Tibial artery (tissue), 4 donors: Measurements from ENCODE around the gene WNT3.

Experiments
- DNase-seq, 2 donors: peaks; one replicate each; pipeline ENCODE4 v3.0.0-alpha.2; 2019
- H3K27ac ChIP-seq, 2 donors: fragments of 200-600 bp; sonication (generic) in 1 of 2; 1 replicate in 1 of 2; 2 replicates in 1 of 2; pipeline ENCODE4 v1.5.1; 2018 to 2019; ENCODE audit warnings: mild to moderate bottlenecking in 1 of 2
- H3K27me3 ChIP-seq, 2 donors: fragments of 200-600 bp; sonication (generic) in 1 of 2; one replicate each; pipeline versions ENCODE4 v1.5.1 to v1.6.0; 2016 to 2019
- H3K36me3 ChIP-seq, 3 donors: fragments of 200-600 bp; sonication (generic) in 2 of 3; one replicate each; pipeline ENCODE4 v1.5.1; 2016 to 2019; ENCODE audit warnings: mild to moderate bottlenecking in 2 of 3
- H3K4me1 ChIP-seq, 4 donors: fragments of 200-600 bp; sonication (generic) in 2 of 4; 1 replicate in 3 of 4; 2 replicates in 1 of 4; pipeline ENCODE4 v1.5.1; 2016 to 2019
- H3K4me3 ChIP-seq, 2 donors: fragments of 200-600 bp; sonication (generic) in 1 of 2; 1 replicate in 1 of 2; 2 replicates in 1 of 2; pipeline ENCODE4 v1.5.1; 2018 to 2019; ENCODE audit warnings: mild to moderate bottlenecking in 2 of 2
- H3K9me3 ChIP-seq, 3 donors: fragments of 200-600 bp; sonication (generic) in 1 of 3; one replicate each; pipeline ENCODE4 v1.5.1; 2016 to 2019
- intact Hi-C: fragments of 100-400 bp; cut with DNase I; formaldehyde crosslinking; loops from one replicate; pipeline ENCODE4 v1.15.0; 2023; ENCODE audit warnings: low total_unique reads
- TF ChIP-seq, protein P1 (sequence below), 2 experiments: fragments of 200-600 bp in 1 of 2; fragments of 450-650 bp in 1 of 2; IDR thresholded peaks; one replicate each; pipeline ENCODE4 v1.5.1; 2017 to 2019; ENCODE audit warnings: antibody characterized with exemption in 2 of 2, mild to moderate bottlenecking in 1 of 2, moderate library complexity in 1 of 2

WNT3 gene

DNA sequence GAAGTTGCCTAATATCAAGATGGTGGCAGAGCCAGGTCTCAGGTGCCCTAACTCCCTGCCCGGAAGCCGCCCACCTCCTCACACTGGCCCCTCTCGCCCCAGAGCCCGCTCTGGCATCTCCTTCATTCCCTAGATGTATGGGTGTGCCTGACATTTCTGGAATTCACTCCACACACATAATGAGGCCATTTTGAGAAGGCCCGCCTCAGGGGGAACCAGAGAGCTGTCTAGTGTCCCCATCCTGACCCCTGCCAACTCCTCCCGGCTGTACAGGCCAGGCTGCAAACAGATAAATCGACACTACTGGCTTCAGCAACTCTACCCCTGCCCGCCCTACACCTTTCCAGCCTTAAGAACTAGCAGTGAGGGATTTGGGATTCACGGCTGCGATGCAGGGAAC, 7.7 kb downstream of the WNT3 start:
- Histone ChIP-seq H3K27me3 (peaks cover 0 to 51% of the 10 kb centered on the region in 2 donors), H3K9me3 (no peaks in the 10 kb centered on the region), H3K4me1 (no peaks in the 10 kb centered on the region), H3K27ac (no peak overlapping the region), H3K36me3 (no peaks in the 10 kb centered on the region), H3K4me3 (no peak overlapping the region)
- intact Hi-C loops, result no loop called here
- TF ChIP-seq, protein P1, sequence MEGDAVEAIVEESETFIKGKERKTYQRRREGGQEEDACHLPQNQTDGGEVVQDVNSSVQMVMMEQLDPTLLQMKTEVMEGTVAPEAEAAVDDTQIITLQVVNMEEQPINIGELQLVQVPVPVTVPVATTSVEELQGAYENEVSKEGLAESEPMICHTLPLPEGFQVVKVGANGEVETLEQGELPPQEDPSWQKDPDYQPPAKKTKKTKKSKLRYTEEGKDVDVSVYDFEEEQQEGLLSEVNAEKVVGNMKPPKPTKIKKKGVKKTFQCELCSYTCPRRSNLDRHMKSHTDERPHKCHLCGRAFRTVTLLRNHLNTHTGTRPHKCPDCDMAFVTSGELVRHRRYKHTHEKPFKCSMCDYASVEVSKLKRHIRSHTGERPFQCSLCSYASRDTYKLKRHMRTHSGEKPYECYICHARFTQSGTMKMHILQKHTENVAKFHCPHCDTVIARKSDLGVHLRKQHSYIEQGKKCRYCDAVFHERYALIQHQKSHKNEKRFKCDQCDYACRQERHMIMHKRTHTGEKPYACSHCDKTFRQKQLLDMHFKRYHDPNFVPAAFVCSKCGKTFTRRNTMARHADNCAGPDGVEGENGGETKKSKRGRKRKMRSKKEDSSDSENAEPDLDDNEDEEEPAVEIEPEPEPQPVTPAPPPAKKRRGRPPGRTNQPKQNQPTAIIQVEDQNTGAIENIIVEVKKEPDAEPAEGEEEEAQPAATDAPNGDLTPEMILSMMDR (IDR thresholded peaks at IDR 0.05), result no peak
- no peak for DNase-seq

DNA sequence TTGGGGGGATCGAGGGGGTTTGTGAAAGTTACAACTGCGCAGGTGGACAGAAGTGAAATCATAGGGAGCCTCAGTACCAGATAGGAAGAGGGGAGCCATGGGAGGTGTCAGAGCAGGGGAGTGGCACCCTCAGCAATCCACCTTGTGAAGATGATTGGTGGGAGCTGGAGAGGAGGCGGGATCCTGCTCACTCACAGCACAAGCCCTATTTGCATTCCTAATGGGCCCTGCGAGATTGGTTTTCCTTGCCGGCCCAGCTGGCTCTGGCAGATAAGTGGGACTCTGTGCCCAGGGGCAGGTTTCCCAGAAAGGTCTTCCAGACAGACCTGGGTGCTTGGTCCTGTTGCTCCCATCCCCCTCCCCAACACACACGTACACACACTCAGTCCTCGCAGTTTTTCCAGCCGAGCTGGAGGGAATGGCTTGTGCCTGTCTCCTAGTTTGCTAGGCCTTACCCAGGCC, 9.4 kb downstream of the WNT3 start:
- Histone ChIP-seq H3K27ac (no peak overlapping the region), H3K27me3 (peaks cover 0 to 34% of the 10 kb centered on the region in 2 donors), H3K9me3 (no peaks in the 10 kb centered on the region), H3K4me1 (no peaks in the 10 kb centered on the region), H3K4me3 (no peak overlapping the region), H3K36me3 (no peaks in the 10 kb centered on the region)
- intact Hi-C loops, result no loop called here
- TF ChIP-seq, protein P1 (IDR thresholded peaks at IDR 0.05), result no peak
- DNase-seq, result no peak

DNA sequence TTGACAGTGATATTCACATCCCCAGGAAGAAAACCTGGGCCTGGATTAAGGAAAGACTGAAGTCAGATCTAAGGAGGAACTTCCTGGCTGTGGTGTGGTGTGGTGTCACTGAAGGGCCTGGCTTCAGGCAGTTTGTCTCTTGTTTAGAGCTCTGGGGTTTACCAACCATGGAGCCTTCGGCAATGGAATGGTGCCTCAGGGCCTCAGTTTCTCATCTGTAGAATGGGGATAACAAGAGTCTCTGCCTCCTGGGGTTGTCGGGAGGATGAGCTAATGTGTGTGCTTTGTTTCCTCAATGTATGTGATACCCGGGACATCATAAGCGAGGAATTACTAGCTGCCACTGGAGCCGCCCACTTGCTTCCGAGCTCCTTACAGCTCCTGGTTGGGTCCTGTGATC, 12.7 kb downstream of the WNT3 start:
- Histone ChIP-seq H3K4me3 (no peak overlapping the region), H3K9me3 (no peaks in the 10 kb centered on the region), H3K27ac (no peak overlapping the region), H3K4me1 (no peaks in the 10 kb centered on the region), H3K27me3 (peaks cover 0 to 15% of the 10 kb centered on the region in 2 donors), H3K36me3 (no peaks in the 10 kb centered on the region)
- TF ChIP-seq, protein P1 (IDR thresholded peaks at IDR 0.05), result no peak
- DNase-seq, result no peak
- intact Hi-C loops, result no loop called here

DNA sequence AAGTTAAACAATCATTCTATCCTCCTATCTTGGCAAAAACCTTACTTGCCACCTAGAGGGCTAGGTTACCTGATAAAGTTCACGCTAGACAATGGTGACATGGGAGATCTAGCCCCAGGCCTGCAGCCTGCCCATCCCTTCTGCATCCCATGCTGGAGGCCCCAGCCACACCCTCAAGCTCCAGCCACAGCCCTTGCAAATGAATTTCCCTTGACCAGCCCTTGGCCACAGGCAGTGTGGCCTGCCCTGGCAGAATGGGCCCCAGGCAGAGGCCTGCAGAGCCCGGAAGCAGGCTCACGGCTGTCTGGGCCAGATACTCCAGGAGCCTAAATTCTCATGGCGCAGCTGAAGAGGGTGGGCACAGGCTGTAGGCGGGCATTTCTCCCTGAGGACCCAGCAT, 14.9 kb downstream of the WNT3 start:
- intact Hi-C loops, result no loop called here
- Histone ChIP-seq H3K27me3 (peaks cover 0 to 15% of the 10 kb centered on the region in 2 donors), H3K4me1 (no peaks in the 10 kb centered on the region), H3K4me3 (no peak overlapping the region), H3K9me3 (no peaks in the 10 kb centered on the region), H3K27ac (no peak overlapping the region), H3K36me3 (no peaks in the 10 kb centered on the region)
- TF ChIP-seq, protein P1 (IDR thresholded peaks at IDR 0.05), result no peak
- no peak for DNase-seq

DNA sequence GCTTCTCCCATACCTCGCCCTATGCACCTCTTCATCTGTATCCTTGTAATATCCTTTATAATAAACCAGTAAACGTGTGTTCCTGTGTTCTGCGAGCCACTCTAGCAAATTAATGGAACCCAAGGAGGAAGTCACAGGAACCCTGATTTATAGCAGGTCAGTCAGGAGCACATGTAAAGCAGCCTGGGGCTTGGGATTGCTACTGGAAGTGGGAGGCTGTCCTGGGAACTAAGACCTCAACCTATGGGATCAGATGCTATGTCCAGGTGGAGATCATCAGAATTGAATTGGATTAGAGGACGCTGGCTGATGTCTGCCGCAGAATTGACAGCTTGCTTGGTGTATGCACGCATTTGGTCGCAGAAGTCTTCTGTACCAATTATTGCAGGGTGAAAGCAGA, 15.7 kb downstream of the WNT3 start:
- no peaks in the 10 kb centered on the region for H3K4me1 ChIP-seq
- H3K27me3 ChIP-seq, result peaks cover 0 to 10% of the 10 kb centered on the region in 2 donors
- no peaks in the 10 kb centered on the region for H3K36me3 ChIP-seq
- DNase-seq, result no peak
- TF ChIP-seq, protein P1 (IDR thresholded peaks at IDR 0.05), result no peak
- no peak overlapping the region for H3K4me3 ChIP-seq
- intact Hi-C loops, result no loop called here
- H3K27ac ChIP-seq, result no peak overlapping the region
- no peaks in the 10 kb centered on the region for H3K9me3 ChIP-seq

DNA sequence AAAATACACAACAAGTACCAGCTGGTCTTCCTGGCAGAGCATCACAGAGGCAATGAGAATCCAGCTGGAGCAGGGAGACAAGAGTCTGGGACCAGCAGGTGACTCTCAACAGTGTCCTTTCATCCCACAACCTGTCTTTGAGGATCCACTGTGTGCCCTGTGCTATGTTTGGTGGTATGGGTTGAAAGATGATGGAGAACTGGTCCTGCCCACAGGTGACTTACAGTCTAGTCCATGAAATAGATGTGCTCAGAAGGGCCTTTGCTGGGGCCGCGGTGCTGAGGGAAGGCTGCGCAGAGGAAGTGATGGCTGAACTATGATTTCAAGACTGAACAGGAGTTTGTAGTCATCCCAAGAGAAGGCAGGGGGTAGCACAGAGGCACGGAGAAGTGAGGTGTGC, 17.9 kb downstream of the WNT3 start:
- Histone ChIP-seq H3K27ac (no peak overlapping the region), H3K36me3 (no peaks in the 10 kb centered on the region), H3K27me3 (peaks cover 0 to 20% of the 10 kb centered on the region in 2 donors), H3K9me3 (no peaks in the 10 kb centered on the region), H3K4me1 (no peaks in the 10 kb centered on the region), H3K4me3 (no peak overlapping the region)
- TF ChIP-seq, protein P1 (IDR thresholded peaks at IDR 0.05), result no peak
- intact Hi-C loops, result no loop called here
- no peak for DNase-seq
